Epithelial cell of esophagus (primary cell): Measurements from ENCODE around the gene PLCL2.

Source experiments
- DNase-seq: peaks from one replicate; pipeline ENCODE4 v3.0.0; 2010; ENCODE audit warnings: low read depth
- H3K4me3 ChIP-seq: 2 replicates; pipeline ENCODE4 v1.5.1; 2011; ENCODE audit warnings: mild to moderate bottlenecking, low read length, control low read depth
- CTCF ChIP-seq: IDR thresholded peaks from 2 replicates; pipeline ENCODE4 v1.5.1; 2011; ENCODE audit warnings: low read depth, mild to moderate bottlenecking, low read length, control low read depth, inconsistent platforms; ENCODE audit not compliant: insufficient read depth; ENCODE audit errors: missing control alignments

Gene PLCL2

GRCh38 chr3:16985608-16986007 lies 100.9 kb downstream of the PLCL2 start:
- no peak for DNase-seq
- no peak overlapping the region for H3K4me3 ChIP-seq
- TF ChIP-seq CTCF, result no peak

GRCh38 chr3:16987141-16987540 lies 102.4 kb downstream of the PLCL2 start:
- no peak for DNase-seq
- TF ChIP-seq CTCF, result no peak
- no peak overlapping the region for H3K4me3 ChIP-seq

GRCh38 chr3:16990163-16990562 lies 105.4 kb downstream of the PLCL2 start:
- no peak for TF ChIP-seq CTCF
- no peak overlapping the region for H3K4me3 ChIP-seq
- DNase-seq, result no peak

- TF ChIP-seq CTCF, result no peak
- H3K4me3 ChIP-seq, result no peak overlapping the region
- DNase-seq, result no peak
Measured at GRCh38 chr3:16992198-16992597, 107.4 kb downstream of the PLCL2 start.

GRCh38 chr3:16993227-16993626 lies 108.5 kb downstream of the PLCL2 start:
- peak; percentile 33 for DNase-seq
- no peak overlapping the region for H3K4me3 ChIP-seq
- TF ChIP-seq CTCF, result no peak

GRCh38 chr3:16994854-16995525 lies 110.2 kb downstream of the PLCL2 start:
- no peak for TF ChIP-seq CTCF
- DNase-seq, result no peak
- H3K4me3 ChIP-seq, result no peak overlapping the region

GRCh38 chr3:16995601-16996000 lies 110.8 kb downstream of the PLCL2 start:
- DNase-seq, result no peak
- no peak overlapping the region for H3K4me3 ChIP-seq
- TF ChIP-seq CTCF, result no peak
